HUES6 (cell line): ENCODE data around the gene VPS50.

Source experiments
- H3K27ac ChIP-seq: 2 replicates; pipeline ENCODE4 v1.7.0; 2013; ENCODE audit warnings: low read depth, mild to moderate bottlenecking, low read length, inconsistent platforms
- H3K27me3 ChIP-seq: 2 replicates; pipeline ENCODE4 v1.6.1; 2013; ENCODE audit warnings: low read length; ENCODE audit not compliant: control insufficient read depth, insufficient read depth
- H3K36me3 ChIP-seq: 2 replicates; pipeline ENCODE4 v1.6.1; 2013; ENCODE audit warnings: low read length; ENCODE audit not compliant: control insufficient read depth, insufficient read depth
- H3K4me1 ChIP-seq: 2 replicates; pipeline ENCODE4 v1.6.1; 2013; ENCODE audit warnings: low read length; ENCODE audit not compliant: control insufficient read depth, insufficient read depth
- H3K4me3 ChIP-seq: 2 replicates; pipeline ENCODE4 v1.5.1; 2013; ENCODE audit warnings: low read depth, low read length
- H3K9ac ChIP-seq: one replicate; pipeline ENCODE4 v1.6.1; 2013; ENCODE audit warnings: mild to moderate bottlenecking, low read length
- H3K9me3 ChIP-seq: 2 replicates; pipeline ENCODE4 v1.6.1; 2013; ENCODE audit warnings: low read depth, low read length; ENCODE audit not compliant: control insufficient read depth, insufficient read depth

VPS50 gene

GRCh38 chr7:93212881-93213280 is 19.3 kb upstream of the VPS50 start:
- Histone ChIP-seq H3K9ac (no peak overlapping the region), H3K36me3 (no peaks in the 10 kb centered on the region), H3K4me1 (no peaks in the 10 kb centered on the region), H3K27me3 (peaks cover 45% of the 10 kb centered on the region), H3K9me3 (no peaks in the 10 kb centered on the region), H3K27ac (no peak overlapping the region), H3K4me3 (no peak overlapping the region)

GRCh38 chr7:93218997-93219827 is 13.0 kb upstream of the VPS50 start:
- H3K36me3 ChIP-seq: no peaks in the 10 kb centered on the region
- no peak overlapping the region for H3K9ac ChIP-seq
- peaks cover 19% of the 10 kb centered on the region; the same call in 1 of the 2 replicates for H3K27me3 ChIP-seq
- H3K4me1 ChIP-seq: no peaks in the 10 kb centered on the region
- H3K9me3 ChIP-seq: no peaks in the 10 kb centered on the region
- no peak overlapping the region for H3K27ac ChIP-seq
- H3K4me3 ChIP-seq: no peak overlapping the region

- Histone ChIP-seq H3K4me3 (no peak overlapping the region), H3K9ac (no peak overlapping the region), H3K36me3 (no peaks in the 10 kb centered on the region), H3K27ac (no peak overlapping the region), H3K9me3 (no peaks in the 10 kb centered on the region), H3K27me3 (peaks cover 14% of the 10 kb centered on the region; the same call in 1 of the 2 replicates), H3K4me1 (no peaks in the 10 kb centered on the region)
Observed at GRCh38 chr7:93219868-93220267, 12.3 kb upstream of the VPS50 start.

GRCh38 chr7:93226310-93226709 is 5.9 kb upstream of the VPS50 start, which contains the start of gene HEPACAM2:
Gene HEPACAM2 (minus strand): TSS chr7:93226469.
- no peaks in the 10 kb centered on the region for H3K9me3 ChIP-seq
- H3K4me1 ChIP-seq: 0 out of 2 replicates have a peak, but pooled peaks cover 2% of the 10 kb centered on the region
- no peak within 1 kb of the TSS for H3K4me3 ChIP-seq
- H3K9ac ChIP-seq: no peak within 1 kb of the TSS
- H3K27ac ChIP-seq: no peak within 1 kb of the TSS
- no peaks in the 10 kb centered on the region for H3K27me3 ChIP-seq
- no peaks in the 10 kb centered on the region for H3K36me3 ChIP-seq

GRCh38 chr7:93228302-93228701 is 3.9 kb upstream of the VPS50 start:
- no peaks in the 10 kb centered on the region for H3K9me3 ChIP-seq
- H3K9ac ChIP-seq: no peak overlapping the region
- H3K36me3 ChIP-seq: no peaks in the 10 kb centered on the region
- H3K4me3 ChIP-seq: no peak overlapping the region
- no peaks in the 10 kb centered on the region for H3K27me3 ChIP-seq
- H3K27ac ChIP-seq: no peak overlapping the region
- H3K4me1 ChIP-seq: 0 out of 2 replicates have a peak, but pooled peaks cover 4% of the 10 kb centered on the region

- Histone ChIP-seq H3K36me3 (no peaks in the 10 kb centered on the region), H3K9me3 (no peaks in the 10 kb centered on the region), H3K27ac (no peak overlapping the region), H3K27me3 (no peaks in the 10 kb centered on the region), H3K4me1 (0 out of 2 replicates have a peak, but pooled peaks cover 4% of the 10 kb centered on the region), H3K9ac (no peak overlapping the region), H3K4me3 (peak overlapping the region; percentile 96)
Observed at GRCh38 chr7:93231259-93231658, 907 bp upstream of the VPS50 start.

GRCh38 chr7:93232673-93233018 is 480 bp downstream of the VPS50 start:
- Histone ChIP-seq H3K9ac (peak overlapping the region; percentile 58), H3K4me3 (peak overlapping the region; percentile 96), H3K36me3 (no peaks in the 10 kb centered on the region), H3K9me3 (no peaks in the 10 kb centered on the region), H3K4me1 (0 out of 2 replicates have a peak, but pooled peaks cover 4% of the 10 kb centered on the region), H3K27ac (no peak overlapping the region), H3K27me3 (no peaks in the 10 kb centered on the region)

- H3K9ac ChIP-seq: no peak overlapping the region
- no peaks in the 10 kb centered on the region for H3K27me3 ChIP-seq
- no peaks in the 10 kb centered on the region for H3K9me3 ChIP-seq
- no peak overlapping the region for H3K27ac ChIP-seq
- no peak overlapping the region for H3K4me3 ChIP-seq
- H3K4me1 ChIP-seq: 0 out of 2 replicates have a peak, but pooled peaks cover 4% of the 10 kb centered on the region
- H3K36me3 ChIP-seq: no peaks in the 10 kb centered on the region
Observed at GRCh38 chr7:93235541-93235940, 3.4 kb downstream of the VPS50 start.

- Histone ChIP-seq H3K9ac (no peak overlapping the region), H3K9me3 (no peaks in the 10 kb centered on the region), H3K27ac (no peak overlapping the region), H3K4me1 (no peaks in the 10 kb centered on the region), H3K27me3 (no peaks in the 10 kb centered on the region), H3K4me3 (no peak overlapping the region), H3K36me3 (no peaks in the 10 kb centered on the region)
Observed at GRCh38 chr7:93238131-93238530, 6.0 kb downstream of the VPS50 start.

- Histone ChIP-seq H3K36me3 (no peaks in the 10 kb centered on the region), H3K9ac (no peak overlapping the region), H3K9me3 (no peaks in the 10 kb centered on the region), H3K4me1 (no peaks in the 10 kb centered on the region), H3K4me3 (no peak overlapping the region), H3K27ac (no peak overlapping the region), H3K27me3 (no peaks in the 10 kb centered on the region)
Observed at GRCh38 chr7:93238748-93239147, 6.6 kb downstream of the VPS50 start.

- no peaks in the 10 kb centered on the region for H3K4me1 ChIP-seq
- H3K27me3 ChIP-seq: no peaks in the 10 kb centered on the region
- no peak overlapping the region for H3K27ac ChIP-seq
- H3K9ac ChIP-seq: no peak overlapping the region
- no peaks in the 10 kb centered on the region for H3K36me3 ChIP-seq
- no peaks in the 10 kb centered on the region for H3K9me3 ChIP-seq
- H3K4me3 ChIP-seq: no peak overlapping the region
Observed at GRCh38 chr7:93239824-93240223, 7.7 kb downstream of the VPS50 start.
